HG02840 (cell line): ENCODE measurements around the gene TATDN2.
"Not testable (repeated sequence)": the region's sequence is repeated elsewhere in the genome, so short reads cannot be mapped to it uniquely, and the experiment has no call there.

Experiments
- ATAC-seq: cut with Tn5 transposase; IDR thresholded peaks from one replicate; pipeline ENCODE4 v1.9.1; 2021; ENCODE audit warnings: mild to moderate bottlenecking, moderate library complexity, moderate number of reproducible peaks; ENCODE audit not compliant: unreplicated experiment, low FRiP score

The TATDN2 gene

GRCh38 chr3:10266936-10267335, 18.7 kb downstream of the TATDN2 start:
- ATAC-seq = not testable (repeated sequence)

- no peak for ATAC-seq
Observed at GRCh38 chr3:10268116-10268515, 19.9 kb downstream of the TATDN2 start.

- ATAC-seq = no peak
Observed at GRCh38 chr3:10268930-10269329, 20.7 kb downstream of the TATDN2 start.

GRCh38 chr3:10269443-10269842, 21.2 kb downstream of the TATDN2 start:
- ATAC-seq = no peak

- ATAC-seq = not testable (repeated sequence)
Observed at GRCh38 chr3:10272476-10272875, 24.2 kb downstream of the TATDN2 start.

GRCh38 chr3:10272977-10273376, 24.7 kb downstream of the TATDN2 start:
- no peak for ATAC-seq

GRCh38 chr3:10273702-10274305, 25.5 kb downstream of the TATDN2 start:
- ATAC-seq = no peak

GRCh38 chr3:10274601-10275000, 26.3 kb downstream of the TATDN2 start:
- no peak for ATAC-seq

- ATAC-seq = no peak
Observed at GRCh38 chr3:10277115-10277625, 28.9 kb downstream of the TATDN2 start.

- ATAC-seq = no peak
Observed at GRCh38 chr3:10278501-10278900, 30.2 kb downstream of the TATDN2 start.

GRCh38 chr3:10279384-10280176, 31.3 kb downstream of the TATDN2 start:
- ATAC-seq = no peak

GRCh38 chr3:10280177-10280529, 31.9 kb downstream of the TATDN2 start:
- no peak for ATAC-seq

- no peak for ATAC-seq
Observed at GRCh38 chr3:10280571-10280970, 32.3 kb downstream of the TATDN2 start.

- no peak for ATAC-seq
Observed at GRCh38 chr3:10281951-10282350, 33.7 kb downstream of the TATDN2 start.

- no peak for ATAC-seq
Observed at GRCh38 chr3:10283638-10284037, 35.4 kb downstream of the TATDN2 start.

GRCh38 chr3:10284496-10284895, 36.2 kb downstream of the TATDN2 start:
- no peak for ATAC-seq

GRCh38 chr3:10285272-10286132, 37.2 kb downstream of the TATDN2 start:
- ATAC-seq = no peak

- ATAC-seq = no peak
Observed at GRCh38 chr3:10286133-10286524, 37.9 kb downstream of the TATDN2 start.

- ATAC-seq = no peak
Observed at GRCh38 chr3:10286596-10287295, 38.5 kb downstream of the TATDN2 start.

- ATAC-seq = no peak
Observed at GRCh38 chr3:10287936-10288574, 39.8 kb downstream of the TATDN2 start.
